HG02763 (cell line): ENCODE results near the gene ESRP2.

Experiments
- ATAC-seq: cut with Tn5 transposase; IDR thresholded peaks from one replicate; pipeline ENCODE4 v1.9.1; 2021; ENCODE audit warnings: mild to moderate bottlenecking, moderate library complexity; ENCODE audit not compliant: unreplicated experiment

The ESRP2 gene

DNA sequence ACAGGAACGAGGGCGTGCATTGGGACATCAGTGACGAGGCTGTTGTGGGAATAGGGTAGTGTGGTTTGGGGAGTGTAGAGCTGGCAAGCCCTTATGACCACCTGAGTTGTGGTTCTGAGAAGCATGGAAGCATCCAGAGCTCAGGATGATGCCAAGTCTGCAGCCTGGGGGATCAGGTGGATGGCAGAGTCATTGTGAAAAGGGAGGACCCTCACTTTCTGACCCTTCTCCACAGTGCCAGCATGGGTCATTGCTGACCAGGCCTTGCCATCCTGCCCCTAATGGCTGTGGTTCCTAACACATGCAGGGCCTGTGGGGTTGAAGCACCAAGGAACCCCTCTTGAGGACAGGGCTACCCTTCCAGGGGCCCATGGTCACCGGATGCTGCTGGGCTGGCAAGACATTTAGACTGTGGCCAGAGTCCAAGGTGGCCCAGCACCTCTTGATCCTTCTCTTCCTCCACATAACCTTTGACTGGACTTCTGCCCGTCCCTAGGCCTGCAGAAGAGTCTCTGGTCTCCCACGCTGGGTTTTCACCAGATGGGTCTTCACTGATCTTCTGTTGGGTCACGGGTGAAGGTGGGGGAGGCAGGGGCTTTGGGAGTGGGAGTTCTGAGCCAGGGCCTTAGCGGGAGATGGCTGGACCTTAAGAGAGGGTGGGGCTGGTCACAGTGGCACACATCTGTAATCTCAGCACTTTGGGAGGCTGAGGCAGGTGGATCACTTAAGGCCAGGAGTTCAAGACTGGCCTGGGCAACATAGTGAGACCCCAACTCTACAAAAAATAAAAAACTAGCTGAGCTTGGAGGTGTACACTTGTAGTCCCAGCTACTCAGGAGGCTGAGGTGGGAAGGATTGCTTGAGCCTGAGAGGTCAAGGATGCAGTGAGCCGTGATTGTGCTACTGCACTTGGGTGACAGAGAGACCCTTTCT is 7.3 kb upstream of the ESRP2 start:
- ATAC-seq = no peak

DNA sequence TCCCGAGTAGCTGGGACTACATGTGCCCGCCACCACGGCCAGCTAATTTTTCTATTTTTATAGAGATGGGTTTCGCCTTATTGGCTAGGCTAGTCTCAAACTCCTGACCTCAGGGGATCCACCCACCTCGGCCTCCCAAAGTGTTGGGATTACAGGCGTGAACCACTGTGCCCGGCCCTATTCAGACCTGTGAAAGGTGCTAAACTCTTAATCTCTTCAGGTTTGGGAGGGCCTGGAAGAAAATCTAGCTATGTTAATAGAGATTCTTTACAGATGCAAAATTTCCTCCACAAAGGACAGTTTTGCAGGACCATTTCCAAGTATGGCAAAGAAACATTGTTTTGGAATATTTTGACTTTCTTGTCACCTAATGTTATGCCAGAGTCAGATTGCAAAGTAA is 6.2 kb upstream of the ESRP2 start:
- no peak for ATAC-seq

DNA sequence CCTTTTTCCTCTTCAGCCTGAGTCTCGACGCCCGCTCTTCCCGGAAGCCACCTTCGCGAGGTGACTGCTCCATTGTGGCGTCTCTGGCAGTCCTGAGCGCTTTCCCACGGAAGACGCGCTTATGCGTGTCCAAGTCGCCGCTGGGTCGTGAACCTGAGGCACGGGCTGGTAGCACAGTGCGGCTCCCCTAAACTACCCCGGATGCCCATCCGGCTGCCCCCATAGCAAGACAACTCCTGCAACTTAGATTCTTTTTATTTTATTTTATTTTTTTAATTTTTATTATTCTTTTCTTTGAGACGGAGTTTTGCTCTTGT is 2.1 kb upstream of the ESRP2 start:
- ATAC-seq = no peak

DNA sequence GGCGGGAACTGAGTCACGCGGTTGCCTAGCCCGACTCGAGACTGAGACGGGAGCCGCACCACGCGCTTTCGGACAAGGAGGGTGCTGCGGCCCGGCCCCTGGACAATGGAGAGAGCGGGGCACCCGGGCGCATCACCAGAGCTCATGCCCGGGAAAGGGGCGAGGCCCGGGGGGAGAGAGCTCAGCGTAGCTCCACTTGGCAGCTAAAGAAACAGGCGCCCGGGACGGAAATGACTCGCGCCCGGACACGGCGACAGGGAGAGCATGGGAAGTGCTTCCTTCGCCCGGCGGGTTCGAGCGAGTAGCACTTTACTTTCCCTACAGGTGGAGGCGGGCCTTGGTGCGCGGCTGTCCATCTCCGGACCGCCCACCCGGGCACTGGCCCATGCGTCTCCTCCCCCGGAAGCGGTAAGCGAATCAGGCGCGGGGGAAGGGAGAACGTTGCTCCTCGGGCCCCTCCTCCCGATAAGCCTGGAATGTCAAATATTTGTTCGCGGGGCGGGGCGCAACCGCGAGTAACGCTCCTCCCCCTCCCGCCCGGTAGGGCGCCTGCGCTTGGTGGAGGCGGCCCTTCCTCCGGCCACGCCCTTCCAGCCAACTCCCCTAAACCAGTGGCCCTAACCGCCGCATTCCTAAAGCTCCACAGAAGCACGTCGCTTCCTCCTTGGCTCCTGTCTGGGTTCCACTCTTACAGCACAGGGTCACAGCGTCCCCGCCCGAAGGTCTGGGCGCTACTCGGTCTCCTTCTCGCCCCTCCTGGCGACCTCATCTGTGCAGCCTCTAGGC is 1.5 kb upstream of the ESRP2 start:
- ATAC-seq = peak; percentile 84

DNA sequence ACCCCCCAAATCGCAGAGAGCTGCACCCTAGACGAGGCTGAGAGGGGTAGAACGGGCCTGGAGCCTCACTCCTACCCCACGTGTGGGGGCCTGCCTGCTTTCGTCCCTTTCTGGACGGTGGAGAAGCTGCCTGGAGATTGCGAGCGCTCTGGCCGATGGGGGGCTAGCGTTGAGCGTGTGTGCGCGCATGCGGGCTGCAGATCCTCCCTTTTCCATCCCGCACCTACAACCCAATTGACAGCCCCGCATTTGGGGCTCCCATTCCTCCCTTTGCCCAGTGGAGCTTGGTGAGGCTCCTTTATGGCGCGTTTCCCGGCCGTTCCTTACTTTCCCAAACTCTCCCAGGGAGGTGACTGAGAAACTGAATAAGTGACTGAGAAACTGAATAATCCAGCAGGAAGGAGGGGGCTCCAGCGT is 907 bp upstream of the ESRP2 start:
- ATAC-seq = no peak

DNA sequence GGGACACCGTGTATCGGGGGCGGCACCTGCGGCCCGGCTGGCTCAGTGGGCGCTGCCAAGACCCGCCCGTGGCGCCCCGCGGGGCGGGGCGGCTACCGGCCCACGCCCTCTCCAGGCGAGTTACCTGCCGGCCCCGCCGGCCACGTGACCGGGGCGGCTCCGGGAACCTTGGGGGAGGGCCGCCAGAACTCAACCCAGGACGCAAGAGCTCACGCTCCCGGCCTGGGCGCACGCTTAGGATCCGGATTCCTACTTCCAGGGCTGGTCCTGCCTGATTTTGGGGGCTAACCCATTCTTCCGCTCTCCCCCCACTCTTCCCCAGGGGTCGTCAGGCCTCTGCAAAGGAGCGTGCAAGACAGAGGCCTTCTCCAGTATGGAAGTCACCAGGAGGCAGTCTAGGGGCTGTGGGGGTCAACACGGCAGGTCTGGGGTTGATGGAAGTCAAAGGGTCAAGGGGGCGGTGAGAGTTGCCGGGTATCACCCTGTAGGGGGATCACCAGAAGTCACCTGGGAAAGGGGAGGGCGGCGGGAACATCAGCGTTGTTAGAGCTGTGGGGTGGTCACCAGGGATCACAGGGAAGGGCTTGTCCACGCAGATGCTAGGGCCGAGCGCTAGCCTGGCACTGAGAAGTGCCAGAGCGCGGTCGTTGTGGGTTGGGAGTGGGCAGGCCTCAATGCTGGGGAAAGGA is 354 bp upstream of the ESRP2 start:
- no peak for ATAC-seq

DNA sequence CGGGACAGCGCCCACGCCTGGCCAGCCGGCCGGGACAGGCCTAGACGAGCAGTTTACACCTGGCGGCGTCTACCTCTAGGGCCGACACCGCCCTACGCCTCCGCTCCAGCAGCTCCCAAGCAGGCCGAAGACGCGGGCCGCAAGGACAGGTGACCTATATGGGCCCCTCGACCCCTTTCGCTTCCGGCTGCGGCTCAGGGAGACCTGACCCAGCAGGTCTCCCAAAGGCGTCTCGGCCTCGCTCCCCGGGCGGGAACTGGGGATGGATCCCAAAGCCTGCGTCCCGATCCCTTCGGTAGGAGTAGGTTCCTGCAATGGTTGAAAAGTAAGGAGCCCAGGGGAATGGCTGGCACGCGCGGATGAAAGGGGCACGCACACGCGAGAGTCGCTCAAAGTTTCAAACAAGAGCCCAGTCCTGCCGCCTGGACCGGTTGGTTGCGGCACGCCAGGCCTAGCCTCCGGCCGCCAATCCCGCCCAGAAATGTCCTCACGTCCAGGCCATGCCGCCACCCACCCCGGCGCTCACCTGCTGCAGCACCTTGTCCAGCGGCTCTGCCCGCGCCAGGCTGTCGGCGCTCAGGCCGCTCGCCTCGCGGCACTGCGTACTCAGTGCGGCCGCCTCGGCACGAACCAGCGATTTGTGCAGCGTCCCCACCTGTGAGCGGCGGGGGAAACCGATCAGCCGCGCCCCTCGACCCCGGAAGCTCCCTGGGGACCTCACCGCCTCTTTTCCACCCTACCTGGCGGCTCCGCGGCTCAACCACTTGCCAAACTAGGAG is 630 bp downstream of the ESRP2 start:
- no peak for ATAC-seq

DNA sequence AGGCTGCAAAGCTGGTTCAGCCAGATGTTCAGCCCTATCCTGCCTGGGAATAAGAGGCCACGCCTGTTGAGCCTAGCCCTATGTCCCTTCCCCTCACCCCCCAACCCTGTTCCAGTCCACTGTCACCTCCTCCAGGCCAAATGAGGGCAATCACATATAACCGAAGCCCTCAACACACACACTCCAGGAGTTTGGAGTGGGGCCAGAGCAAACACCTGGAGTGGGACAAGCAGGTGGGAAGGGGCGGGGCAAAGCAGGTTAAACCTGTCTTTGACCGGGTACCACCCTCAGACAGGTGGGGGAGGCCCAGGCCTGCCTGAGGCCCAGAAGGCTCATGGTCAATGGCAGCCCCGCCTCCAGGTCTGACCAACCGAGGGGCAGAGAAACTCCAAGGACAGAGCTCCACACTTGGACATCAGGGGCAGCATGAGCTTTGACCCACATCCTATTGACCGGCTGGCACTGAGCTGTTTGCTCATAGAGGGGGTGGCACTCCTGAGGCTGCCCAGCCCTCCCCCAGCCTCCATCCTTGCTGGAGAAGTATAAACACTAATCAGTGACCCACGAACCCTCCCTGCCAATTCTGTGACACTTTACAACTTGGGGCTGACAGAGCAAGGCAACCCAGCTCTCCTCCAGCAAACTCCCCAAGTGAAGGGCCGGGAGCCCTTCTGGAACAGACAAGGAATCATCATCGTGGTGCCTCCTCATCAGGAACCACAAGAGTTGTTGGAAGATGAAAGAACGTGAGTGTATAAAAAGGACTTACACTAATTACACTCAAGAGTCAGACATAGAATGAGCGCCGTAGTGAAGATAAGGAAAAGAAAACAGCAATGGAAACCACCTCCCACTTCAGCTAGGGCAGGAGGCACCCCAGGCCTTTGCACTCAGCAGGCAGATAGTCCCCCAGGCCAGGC is 1.5 kb downstream of the ESRP2 start:
- ATAC-seq = no peak

DNA sequence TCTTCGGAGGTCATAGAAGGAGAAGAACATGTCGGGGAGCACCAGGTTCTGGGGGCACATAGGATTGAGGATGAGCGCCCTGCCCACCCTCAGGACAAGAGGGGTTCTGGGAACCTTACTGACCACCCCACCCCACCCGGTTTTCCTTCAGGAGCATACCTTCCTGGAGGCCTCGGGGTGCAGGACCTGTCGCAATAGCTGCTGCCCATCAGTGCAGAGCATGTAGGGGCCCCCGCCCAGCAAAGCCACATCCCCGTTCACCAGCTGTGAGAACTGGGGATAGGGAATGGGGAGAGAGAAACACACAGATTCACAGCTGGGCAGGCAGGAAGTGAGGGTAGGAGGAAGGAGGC is 2.1 kb downstream of the ESRP2 start:
- ATAC-seq = no peak

DNA sequence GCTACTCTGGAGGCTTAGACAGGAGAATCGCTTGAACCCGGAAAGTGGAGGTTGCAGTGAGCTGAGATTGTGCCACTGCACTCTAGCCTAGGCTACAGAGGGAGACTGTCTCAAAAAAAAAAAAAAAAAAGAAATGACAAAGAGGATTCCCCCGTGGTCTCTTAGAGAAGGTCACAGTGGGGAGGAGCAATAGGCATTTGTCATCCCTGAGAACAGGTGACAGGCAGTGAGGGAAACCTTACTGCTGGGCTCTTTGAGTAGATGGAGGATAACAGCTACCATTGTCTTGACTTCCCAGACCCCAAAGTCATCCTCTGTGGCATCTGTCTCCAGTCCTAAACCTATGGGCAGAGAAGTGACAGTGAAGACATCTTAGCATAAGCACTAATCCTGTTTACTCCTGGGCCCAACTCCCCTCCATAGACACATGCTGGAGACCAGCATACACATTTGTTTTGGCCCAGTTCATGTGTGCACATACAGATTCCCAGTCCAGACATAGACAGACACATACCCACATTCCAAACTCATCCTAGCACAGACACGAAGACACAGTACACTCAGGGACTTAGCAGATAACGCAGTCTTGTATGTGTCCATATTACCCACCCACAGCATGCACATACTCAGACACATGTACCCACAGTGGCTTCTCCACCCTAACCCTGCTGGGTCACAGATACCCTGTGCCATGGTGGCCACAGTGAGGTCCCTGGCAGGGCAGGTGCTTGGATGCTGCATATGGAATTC is 2.7 kb downstream of the ESRP2 start:
- no peak for ATAC-seq

DNA sequence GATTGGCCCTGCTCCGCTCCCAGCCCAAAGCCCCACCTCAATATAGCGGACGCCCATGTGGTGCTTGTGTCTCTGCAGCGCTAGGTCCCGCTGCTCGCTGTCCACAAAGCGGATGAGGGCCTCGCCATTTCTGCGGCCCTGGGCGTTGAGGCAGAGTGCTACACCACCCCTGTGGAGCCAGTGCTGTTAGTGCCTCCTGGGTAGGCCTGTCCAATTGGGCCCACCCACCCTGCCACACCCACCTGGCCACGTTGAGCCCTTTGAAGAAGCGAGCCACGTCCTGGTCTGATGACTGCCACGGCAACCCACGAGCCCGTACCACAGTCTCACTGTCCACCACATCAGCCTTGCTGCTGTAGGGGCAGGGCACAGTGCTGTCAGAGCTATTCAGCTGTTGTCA is 3.6 kb downstream of the ESRP2 start:
- ATAC-seq = no peak

DNA sequence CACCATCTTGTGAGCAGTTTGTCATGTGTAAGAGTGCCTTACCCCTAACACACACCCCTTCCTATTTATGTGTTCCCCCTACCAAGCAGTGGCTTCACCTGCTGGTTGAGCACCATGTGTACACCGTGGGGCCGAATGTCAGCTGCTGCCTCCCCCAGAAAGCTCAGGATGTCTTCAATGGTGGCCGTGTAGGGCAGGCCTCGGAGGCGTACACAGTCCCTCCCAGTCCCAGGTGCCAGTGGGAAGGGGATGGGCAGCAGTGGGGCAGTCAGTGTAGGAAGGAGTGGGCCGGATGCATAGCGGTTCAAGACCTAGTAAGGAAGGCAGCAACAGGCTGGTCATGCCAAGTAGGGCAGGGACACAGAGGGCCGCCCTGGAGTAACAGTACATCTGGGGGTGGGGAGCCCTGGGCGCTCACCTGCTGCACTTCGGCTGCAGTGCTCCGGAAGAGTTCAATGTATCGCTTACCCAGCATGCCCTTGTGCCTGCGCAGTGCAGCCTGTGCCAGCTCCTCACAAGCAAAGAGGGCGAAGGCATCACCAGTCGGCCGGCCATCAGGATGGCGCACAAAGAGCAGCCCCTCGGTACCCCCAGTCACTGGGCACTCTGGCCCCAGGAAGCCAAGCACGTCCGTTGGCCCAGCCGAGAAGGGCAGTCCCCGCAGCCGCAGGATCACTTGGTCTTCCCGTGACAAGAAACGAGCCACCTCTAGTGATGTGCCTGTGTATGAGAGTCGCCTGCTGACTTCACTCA is 4.4 kb downstream of the ESRP2 start:
- ATAC-seq = no peak

DNA sequence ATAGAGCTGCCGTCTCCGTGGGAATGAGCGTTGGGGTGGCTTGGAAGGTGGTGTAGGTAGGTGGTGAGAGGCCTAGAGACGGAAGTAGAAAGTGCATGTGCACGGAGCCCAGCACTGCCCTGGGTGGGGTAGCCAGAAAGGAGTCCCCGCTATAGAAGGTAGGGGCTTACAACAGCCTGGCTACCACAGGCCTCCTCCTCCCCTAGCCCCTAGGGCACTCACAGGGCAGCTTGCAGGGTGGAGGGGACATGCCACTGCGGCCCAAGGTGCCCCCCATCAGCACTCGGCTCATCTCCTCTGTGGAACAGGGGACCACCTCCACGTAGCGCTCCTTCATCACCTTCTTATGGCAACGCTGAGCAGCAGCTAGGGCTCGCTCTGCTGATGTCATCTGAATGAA is 5.0 kb downstream of the ESRP2 start:
- ATAC-seq = no peak

DNA sequence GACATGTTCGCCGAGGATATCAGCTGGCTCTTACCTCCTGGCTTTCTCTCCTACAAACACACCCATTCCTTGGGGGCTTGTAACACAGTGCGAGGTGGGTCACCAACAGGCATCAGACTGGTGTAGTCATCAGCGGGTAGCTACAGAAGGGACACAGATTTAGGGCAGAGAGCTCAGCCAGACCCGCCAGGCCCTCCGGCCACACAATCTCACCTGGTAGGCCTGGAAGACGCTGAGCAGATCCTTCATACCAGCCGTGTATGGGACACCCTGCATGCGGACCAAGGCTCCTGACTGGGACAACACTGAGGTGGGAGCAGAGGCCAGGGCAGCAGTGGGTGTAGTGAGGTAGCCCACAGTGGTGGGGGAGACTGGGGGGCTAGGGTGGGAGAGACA is 5.8 kb downstream of the ESRP2 start:
- ATAC-seq = no peak

DNA sequence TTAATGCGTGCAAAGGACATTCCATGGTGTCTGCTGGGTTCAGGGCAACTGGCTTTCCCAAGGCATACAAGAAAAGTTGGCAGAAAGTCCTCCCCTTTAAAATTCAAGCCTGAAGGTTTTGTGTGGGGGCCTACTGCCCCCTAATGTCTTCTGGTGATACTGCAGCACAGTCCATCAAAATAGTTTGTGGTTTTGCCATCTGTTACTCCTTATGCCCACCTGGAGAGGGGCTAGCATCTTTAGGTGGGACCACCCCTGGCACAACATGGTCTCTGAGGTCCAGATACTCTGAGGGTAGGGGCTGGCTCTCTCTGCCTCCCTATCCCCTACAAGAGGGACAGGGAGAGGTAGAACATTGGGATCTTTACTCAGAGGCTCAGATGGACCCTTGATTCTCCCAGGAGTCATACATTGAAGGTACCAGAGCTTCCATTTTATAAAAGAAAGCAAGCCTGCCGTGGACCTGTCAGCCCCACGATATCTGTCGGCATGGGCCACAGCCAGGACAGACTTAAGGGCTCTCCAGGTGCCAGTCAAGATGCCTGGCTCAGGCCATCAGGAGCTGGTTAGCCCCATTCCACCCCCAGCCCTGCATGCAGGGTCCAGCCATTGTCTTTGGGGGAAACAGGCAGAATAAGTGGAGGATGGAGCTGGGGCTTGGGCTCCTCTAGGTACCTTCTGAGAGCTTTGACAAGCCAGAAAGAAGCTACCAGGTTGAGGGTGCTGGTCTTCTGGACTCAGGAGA is 6.3 kb downstream of the ESRP2 start:
- no peak for ATAC-seq

DNA sequence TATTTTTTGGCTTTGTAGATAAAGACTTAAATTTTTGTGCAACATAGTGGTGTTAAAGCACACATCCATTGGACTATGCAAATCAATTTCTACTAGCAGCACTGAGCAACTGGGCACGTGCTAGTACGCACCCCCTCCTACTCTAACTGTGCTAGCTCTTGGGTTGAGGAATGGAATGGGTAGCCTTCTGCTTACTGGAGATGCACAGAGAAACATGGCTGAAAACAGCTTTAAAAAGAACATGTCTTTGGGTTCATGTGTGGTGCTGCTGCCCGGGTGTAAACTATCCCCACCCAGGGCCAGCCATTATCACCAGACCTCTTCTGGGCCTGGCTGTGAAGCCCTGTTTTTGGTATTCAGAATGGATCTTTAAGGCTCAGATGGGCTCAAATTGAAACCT is 7.3 kb downstream of the ESRP2 start:
- no peak for ATAC-seq

DNA sequence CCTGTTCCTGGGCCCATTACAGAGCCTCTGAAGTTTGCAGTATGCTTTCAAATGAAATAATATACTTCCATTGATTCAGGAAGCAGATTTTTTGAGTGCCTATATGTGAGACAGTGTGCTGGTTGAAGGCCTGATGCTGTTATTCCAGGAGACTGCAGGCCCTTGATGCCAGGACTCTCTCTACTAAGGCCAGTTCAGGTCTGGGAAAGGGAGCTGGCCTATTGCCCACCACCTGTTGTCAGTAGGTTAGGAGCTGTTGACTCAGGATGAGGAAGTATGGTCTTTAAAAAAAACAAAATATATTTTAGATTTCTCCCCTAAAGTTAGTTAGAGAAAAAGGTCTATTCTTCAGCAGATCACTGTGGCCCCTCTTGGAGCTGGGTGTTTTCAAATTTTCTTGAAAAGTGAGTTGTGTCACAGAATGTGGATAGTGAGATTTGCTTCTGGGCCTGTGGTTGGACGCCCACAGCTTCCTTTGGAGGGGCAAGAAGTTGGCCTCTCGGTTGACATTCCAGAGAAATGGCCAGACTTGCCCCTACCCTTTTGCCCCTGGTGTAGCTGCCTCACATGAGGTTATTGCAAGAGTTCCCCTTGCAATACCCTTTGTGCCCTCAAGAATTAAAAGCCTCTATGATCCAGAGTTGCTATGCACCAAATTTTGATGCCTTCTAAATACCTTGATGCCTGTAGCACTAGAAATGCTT is 7.9 kb downstream of the ESRP2 start:
- ATAC-seq = no peak
